GOT3 (cell line): ENCODE measurements around the gene KDM5A.

Source experiments
- DNase-seq: peaks from one replicate; lab custom pipeline; 2025; ENCODE audit warnings: mixed read lengths; lab: John Stamatoyannopoulos, UW

KDM5A gene

DNA sequence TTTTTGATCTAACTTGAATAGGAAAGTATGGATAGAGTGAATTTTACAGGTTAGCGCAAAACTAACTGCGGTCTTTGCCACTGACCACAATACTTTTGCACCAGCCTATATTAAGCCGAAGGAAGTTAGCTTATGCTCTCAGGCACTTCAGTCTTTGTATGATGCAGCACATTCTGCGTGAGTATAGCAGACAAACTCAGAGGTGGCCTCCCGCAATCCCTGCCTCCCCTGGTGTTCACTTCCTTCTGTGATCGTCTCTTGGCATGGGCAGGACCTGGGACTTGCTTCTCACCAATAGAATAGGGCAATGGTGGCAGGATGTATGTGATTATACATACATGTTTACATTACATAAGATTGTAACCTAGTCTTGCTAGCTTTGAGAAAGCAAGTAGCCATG, 116.2 kb downstream of the KDM5A start:
- DNase-seq: no peak

DNA sequence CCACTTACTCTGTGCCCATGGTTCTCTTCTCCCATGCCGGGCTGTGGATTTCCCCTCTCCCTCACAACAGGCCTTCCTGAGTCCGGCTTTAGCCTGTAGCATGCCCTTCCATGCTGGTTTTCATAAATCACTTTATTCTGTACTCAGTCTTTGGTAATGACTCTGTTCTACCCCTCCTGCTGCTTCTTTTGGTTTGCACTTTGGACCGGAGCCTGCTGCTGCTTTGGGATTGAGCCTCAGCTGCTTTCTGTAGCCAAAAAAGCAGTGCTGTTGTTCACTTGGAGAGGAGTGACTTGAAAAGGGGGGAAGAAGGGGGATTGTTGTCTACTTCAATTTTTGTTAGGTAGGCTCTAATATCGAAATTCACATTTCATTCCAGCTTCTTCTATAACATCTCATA, 118.0 kb downstream of the KDM5A start:
- DNase-seq: no peak

DNA sequence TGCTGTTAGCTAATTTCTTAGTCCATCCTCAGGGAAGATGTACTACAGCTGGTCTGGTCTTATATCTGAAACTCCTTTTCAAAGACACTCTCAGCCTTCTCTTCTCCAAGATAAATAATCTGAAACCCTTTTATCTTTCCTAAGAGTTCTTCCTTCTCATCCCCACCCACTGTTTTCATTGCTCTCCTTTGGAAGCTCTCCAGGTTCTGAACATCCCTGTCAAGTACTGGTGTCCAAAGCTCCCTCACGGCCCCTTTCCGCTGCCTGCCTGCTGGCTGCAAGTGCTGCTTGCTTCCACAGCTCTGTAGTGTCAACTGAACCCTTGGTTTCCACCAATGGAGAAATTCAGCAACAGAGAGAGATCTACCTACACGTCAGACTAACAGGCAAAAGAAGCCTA, 119.9 kb downstream of the KDM5A start:
- DNase-seq: no peak

DNA sequence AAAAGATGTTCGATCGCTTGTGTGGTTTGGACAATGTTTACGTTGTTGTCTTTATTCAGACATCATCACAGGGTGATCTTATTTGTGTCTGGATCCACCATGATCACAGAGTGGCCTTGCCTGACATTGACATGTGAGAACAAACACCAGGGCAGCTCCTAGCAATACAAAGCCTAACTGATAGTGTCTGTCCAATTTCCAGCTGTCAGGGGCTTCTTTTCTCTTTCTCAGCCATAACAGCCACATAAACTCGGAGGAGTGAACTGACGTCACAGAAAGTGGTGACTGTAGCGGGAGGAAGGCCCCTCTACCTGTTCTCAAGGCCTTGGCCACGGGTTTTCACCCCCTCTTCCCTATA, 120.7 kb downstream of the KDM5A start:
- no peak for DNase-seq

DNA sequence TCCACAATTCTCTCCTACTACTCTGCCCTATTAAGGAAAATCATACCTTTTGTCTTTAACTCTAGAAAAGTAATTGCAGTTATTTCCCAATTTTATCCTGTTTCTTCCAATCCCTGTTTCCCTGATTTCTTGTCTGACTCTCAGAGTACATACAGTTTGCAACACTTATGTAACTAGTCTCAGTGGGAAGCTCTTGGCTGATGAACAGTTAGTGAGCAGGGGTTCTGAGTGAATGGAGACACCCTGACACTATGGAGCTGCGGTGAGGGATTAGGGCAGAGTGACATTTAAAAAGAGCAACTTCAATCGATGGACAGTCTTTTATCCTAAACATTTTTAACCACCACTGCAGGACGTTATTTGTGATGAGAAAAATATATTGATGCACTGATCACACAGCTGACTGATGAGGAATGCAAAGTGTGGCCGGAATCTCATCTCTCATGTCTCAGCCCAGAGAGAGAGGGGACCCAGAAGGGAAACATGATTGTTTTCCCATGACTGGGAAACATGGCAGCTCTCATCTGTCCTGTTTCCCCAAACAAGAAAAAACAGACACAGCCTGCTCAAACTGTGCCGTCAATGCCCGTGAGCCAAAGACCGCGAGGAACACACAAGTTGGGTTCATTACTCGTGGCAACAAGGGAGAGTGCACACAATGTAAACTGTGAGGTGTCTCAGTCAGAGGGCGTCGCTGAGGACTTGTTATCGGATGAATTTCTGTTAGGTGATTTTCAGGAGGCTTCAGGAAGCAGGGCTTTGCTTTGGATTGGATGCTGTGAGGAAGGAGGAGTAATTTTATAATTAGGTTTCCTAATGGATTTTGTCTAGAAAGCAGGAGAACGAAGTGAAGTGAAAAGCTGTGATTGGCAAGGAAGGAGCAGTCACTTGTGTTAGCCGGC, 121.3 kb downstream of the KDM5A start:
- no peak for DNase-seq

DNA sequence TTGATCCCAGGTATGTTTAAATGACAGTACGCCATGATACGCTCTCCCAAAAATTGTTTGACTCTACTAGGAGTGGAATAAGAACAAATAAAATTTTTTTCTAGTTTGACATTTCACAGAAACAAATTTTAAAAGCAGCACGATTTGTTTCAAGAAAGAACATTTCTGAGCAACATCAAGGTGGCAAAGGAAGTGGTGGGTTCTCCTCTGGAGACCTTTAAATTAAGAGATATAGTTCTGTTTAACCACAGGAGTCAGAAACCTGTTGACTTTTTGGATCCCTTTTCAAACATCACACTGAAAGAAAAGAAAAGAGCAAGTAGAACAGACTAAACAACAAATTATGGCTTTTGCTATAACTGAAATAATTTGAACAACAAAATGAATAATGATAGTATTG, 124.0 kb downstream of the KDM5A start:
- DNase-seq: no peak

DNA sequence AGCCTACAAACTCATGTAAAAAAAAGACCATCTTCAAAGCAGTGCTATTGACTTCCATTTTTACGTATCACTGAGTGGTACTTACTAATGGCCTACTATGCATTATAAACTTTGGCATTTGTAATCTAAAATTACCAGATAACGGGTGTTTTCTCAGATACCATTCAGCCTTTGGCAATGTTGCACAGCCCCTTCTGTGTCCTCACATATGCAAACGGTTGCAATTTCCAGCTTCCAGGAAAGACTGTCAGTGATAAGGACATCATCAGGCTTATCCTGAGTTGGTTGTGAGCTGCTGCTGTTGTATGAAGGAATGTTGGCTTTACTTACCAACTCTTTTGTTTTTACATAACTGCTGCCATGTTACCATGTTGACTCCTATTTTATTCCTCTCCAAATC, 124.9 kb downstream of the KDM5A start:
- DNase-seq: no peak

DNA sequence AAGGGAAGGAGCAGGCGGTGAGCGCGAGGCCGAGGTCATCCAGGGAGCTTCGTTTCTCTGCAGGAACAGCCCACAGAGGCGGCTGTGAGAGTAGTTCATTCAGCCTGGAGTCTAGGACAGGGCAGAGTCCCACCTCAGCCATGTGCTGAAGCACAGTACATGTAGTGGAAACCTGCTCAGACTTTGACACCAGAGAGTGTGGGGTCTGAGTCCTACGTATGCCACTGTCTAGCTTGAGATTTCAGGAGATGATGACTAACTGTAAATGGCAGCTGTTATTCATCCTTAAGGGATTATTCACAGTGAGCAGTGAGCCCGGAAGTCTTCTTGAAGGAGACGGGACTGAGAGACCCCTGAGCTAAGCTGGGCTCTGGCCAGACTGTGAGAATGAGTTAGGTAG, 125.5 kb downstream of the KDM5A start:
- no peak for DNase-seq

DNA sequence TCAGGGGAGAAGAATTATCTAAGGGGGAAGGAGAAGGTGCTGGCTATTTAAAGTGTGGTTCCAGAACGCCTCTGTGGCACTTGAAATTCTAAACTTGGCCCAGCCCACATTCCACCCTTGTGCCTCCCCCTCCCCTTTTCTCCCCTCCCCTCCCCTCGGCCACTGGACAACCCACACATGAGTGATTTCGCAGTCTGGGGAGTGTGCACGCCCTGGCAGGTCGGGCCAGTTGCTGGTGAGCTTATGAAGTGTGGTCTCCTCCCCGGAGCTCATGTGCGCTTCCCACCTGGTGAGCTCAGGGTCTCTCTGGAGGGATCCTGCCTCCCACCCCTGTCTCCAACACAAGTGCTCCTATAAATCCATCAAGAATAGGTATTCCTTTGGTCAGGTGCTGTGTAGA, 126.3 kb downstream of the KDM5A start, which contains the start of gene SLC6A13:
SLC6A13 (minus strand) TSS at position 20 of the 400 bp plus-strand sequence. CDS start 2,784 bp downstream, outside the sequence.
- DNase-seq: no peak

DNA sequence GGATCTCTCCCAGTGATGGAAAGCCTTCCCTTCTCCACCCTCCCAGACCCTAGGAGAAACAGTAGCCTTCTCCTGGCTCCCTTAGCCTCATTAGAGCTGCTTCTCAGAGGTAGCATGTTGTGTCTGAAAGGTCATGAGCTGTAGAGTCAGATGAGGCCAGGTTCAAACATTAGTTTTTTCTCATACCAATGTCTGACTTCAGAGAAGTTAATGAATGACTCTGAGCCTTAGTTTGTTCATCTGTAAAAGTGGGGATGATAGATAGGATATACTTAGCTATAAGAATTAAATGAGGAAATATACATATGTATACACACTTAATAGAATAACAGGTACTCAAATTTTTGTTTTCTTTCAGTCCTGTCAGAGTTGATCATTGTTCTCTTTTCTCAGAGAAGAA, 127.0 kb downstream of the KDM5A start:
- DNase-seq: no peak

DNA sequence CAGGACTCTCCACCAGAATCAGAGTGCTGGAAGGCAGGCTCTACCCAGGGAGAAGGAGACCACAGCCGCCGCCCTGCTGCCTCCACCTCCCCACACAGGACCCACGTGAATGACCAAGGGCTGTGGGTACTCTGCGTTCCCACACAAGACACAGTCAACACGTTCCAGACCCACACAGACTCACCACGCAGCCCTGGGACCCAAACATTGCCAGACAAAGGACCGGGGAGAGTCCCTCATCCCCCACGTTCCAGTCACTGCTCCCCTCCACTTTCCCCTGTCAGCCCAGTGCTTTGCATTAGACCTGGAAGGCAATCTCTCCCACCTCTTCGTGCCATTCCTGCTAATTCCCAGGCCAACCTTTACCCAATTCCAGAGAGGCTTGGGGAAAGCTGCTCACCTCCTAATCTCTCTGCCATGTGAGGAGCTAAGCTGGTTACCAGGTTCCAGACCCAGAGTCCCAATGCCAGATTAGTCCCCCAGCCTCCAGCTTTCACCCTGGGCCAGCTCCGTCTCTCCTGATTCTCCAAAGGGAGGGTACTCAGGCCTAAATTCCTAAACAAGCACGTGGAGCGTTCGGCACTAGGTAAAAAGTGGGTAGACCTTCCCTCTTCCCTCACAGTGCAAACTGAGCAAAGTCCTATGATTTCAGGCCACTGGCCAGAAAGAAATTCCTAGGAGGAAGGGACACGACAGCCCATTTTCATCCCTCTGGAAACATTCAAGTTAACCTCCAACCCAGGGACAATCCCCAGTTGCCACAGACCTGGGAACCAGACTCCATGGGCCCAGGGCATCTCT, 131.4 kb downstream of the KDM5A start:
- no peak for DNase-seq

DNA sequence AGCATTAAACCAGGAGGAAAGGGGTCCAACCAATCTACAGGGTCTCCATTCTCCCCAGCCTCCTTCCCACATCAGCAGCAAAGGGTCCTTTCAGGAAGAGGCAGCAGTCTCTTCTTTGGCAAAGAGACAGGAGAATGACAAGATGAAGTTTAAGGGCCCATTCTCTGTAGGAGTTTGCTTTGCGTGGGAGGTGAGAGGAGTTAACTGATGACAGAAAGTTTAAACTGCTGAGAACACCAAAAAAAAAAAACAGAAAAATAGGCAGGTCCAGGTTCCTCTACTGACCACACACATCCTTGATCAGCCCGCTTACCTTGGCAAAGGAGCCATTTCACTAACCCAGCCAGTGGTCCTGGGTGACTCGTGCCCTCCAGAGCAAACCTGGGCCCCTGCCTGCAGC, 132.2 kb downstream of the KDM5A start:
- no peak for DNase-seq

DNA sequence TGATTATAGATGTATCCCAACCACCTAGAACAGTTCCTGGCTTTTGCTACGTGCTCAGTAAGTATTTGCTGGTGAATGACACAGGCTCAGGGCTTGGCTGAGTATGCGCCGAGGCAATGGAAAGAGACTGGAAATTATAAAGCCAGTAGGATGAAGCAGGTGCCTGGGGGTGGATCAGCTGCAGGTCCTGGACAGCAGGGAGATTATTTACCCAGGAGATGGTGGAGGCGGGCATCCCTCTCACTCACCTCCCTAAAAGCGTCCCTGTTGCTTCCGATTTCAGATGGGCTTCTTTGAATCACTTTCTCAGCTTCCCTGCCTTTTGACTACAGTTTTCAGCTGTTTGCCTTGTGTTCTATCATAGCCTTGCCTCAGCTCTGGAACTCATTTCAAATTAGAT, 132.9 kb downstream of the KDM5A start:
- no peak for DNase-seq

DNA sequence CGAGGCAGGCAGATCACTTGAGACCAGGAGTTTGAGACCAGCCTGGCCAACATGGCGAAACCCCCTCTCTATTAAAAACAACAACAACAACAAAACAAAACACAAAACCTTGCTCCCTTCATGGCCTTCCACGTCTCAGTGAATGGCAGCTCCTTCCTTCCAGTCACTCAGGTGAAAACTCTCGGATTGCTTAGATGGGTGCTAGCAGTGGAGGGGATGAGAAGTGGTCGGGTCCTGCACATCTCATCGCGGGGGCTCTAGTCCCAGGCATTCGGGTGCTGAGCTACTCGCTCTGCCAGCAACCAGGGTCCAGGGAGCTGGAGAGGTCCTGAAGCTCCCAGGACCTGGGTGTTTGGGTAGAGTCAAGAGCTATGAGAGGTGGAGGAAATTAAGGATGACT, 134.2 kb downstream of the KDM5A start:
- DNase-seq: no peak

DNA sequence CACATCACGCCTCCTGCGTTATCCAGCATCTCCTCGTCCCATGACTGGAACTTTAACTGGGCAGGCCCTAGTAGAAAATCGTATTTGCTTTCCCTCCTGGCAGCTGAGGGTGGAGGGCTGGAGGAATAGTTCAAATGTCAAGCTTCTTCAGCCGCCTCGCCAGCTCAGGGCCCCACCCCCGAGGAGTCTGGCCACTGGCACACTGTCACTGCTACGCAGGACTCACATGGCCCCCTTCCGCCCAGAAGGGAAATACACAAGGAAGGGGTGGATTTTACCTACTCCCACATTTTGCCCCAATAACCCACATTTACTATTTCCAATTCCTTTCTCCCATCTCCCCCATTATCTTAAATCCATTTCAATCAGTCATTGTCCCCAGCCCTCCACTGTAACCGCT, 135.1 kb downstream of the KDM5A start:
- DNase-seq: no peak

DNA sequence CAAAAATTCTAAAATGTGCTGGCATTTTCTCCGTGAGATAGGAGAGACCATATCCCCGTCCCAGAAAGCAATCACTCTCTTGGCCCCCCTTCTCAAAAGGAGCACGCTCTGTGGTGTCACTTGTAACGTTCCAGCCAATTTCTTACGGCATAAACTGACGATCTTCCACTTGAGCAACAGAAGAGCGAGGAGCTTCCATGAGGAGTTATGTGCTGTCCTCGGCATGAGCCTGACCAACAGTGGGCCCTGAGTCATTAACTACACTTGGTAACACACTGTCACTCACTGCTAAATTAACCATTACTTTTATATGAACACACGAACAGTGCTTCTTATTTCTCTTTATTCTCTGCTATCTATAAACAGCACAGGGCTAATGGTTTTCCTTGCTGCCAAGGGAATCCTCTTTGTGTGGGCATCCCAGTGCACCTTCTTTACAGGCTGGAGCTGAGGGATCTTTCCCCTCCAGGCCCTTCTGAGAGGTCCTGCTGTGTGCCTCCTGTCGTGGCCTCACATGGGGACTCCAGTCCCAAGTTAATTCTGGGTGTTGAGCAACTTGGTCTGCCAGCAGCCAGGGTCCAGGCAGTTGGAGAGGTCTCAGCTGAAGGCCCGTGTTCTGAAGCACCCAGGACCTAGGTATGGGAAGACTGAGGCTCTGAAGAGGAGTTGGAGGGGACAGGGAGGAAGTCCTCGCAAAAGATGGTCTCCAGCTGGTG, 135.8 kb downstream of the KDM5A start:
- DNase-seq: no peak

DNA sequence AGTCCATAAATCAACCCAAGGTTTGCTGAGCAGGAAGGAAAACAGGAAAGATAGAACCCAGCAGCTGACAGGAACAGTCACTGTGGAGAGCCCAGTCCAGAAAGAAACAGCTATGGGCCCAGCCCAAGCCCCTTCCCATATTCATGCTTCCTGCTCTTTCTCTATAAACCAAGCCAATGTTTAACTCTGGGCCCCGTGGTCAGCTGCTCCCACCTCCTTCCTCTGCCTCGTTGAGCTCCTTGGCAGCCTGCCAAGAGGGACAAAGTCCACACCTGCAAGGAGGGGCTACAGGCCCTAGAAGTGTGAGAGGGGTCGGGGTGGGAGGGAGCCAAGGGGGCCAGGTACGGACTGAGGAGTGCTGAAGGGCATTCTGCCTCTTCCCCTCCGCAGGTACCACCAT, 136.5 kb downstream of the KDM5A start:
- DNase-seq: no peak

DNA sequence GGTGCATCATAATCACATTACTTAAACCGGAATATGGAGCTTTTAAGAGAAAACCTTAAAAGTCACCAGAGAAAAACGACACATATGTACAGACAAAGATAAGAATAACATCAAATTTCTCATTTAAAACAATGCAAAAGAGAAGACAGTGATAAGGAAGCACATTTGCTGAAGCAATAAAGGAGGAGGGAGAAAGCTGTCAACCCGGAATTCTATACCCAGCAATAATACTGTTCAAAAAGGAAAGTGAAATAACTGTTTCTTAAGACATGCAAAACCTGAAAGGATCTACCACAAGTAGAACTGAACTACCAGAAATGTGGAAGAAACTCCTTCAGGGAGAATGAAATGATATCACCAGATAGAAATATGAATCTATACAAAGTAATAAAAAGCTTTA, 141.8 kb downstream of the KDM5A start:
- no peak for DNase-seq

DNA sequence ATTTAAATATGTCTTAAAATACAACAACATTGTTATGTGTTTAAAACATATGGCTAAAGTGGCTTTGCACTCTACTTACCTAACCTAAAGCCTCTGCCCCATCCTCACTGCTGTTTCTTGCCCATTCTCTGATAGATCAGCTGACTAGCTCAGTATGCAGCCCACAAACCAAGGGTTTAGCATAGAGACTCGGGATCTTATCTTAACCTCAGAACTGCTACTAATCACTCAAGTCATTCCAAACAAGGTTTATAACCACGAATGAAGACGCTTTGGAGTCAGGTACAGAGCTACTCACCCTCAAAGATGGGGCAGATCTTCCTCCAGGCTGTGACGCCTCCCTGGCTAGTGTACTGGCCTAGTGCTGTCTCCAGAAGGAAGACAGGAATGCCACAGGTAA, 145.7 kb downstream of the KDM5A start:
- no peak for DNase-seq

DNA sequence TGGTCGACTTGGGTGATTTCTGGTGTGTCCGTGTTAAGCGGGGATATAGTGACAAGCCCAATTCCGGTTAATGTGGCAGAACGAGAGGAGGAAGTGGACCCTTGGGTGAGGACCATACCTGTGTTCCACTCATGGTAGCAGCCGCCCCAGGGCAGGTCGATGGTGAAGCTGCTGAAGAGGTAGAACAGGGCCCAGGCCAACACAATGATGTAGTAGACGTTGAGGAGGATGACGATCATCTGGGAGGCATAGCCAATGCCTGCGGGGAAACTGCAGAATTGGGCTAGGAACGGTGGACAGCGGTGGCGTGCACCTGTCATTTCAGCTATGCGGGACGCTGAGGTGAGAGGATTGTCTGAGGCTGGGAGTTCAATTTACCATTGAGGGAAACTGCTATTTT, 146.6 kb downstream of the KDM5A start:
- no peak for DNase-seq

DNA sequence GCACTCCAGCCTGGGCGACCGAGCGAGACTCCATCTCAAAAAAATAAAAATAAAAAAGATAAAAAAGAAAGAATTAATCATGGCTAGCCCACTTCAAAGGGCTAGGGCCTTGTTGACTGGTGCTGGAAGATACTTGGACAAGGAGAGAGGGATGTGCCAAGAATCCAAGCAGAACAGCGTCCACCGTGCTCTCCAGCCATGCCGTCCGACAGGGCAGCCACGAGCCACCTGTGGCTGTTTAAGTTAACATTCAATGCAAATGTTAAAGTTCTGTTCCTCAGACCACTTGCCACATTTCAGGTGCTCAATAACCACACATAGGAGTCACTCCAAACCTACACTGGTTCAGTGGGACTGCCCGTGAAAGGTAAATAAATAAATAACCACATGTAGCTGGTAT, 147.9 kb downstream of the KDM5A start:
- DNase-seq: no peak

DNA sequence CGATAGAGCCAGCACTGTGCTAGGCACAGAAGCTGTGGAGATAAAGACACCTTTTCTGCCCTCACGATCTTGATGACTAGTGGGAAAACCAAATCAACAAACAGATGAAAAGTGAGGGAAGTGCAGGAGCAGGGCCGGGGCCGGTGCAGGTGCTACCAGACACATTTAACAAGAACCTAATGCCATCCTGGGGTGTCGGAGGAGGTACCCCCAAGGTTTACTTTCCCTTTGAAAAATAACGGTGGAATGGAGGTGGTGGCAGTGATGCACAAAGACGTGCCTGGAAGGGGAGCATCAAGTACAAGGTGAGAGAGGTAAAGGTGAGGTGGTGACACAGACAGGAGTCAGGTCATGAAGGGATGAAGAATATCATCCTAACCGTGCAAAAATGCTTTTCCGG, 148.6 kb downstream of the KDM5A start:
- no peak for DNase-seq
